Activated CD4-positive, CD25-positive, alpha-beta regulatory T cell treated with anti-CD3 and anti-CD28 coated beads, Interleukin-2, amount 50 U/mL, for 72 hours (primary cell): ENCODE data around the gene RPS6KA4.
"Not testable (repeated sequence)": the region's sequence is repeated elsewhere in the genome, so short reads cannot be mapped to it uniquely, and the experiment has no call there.

ENCODE experiments used
- DNase-seq: peaks from one replicate; pipeline ENCODE4 v3.0.0; 2021

Gene RPS6KA4

DNA sequence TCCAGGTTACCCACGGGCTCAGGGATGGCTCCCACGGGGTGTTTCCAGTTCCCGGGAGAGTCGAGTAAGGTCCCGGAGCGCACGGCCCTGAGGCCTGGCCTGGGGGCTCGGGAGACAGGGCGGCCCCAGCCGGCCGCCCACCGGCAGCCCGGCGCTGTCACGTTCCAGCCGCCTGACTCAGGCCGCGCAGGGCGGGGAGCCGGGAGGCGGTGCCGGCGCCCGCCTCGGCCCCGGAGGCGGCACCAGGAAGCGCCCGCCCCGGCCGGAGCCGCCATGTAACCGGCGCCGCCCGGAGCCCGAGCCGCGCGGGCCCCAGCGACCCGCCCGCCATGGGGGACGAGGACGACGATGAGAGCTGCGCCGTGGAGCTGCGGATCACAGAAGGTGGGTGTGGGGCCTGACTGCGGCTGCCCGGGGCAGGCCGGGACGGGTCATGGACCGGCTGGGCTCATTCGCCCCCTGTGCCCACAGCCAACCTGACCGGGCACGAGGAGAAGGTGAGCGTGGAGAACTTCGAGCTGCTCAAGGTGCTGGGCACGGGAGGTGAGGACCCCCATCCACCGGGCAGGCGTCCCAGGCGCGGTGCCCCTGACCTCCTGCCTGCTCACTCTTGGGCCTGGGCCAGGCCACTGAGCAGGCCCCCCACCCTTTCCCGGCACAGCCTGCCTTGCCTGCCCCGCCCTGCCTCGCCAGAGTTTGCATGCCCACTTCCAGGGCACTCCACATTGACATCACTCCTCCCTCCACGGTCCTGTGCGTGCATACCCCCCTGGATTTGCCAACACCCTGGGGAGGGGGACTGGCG lies at the start of gene RPS6KA4:
Gene RPS6KA4, plus strand, starts transcription at position 256 of the 805 bp plus-strand sequence. Its CDS starts 74 bp downstream, at position 330.
- peak; percentile 70 for DNase-seq

DNA sequence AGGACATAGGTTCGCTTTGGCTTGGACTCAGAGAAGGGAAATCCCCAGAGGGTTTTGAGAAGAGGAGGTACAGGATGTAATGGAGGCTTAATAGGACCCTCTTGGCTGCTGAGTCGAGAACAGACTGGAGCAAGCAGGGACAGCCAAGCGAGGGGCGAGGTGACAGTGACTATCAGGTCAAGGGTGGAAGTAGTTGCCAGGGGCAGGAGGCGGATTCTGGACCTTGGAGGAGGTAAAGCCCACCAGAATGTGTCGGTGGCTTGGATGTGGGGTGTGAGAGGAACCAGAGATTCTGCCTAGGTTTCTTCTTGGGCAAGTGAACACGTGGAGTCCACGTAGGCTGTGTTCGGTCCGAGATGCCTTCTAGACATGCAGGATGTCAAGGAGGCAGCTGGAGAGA lies 46.0 kb upstream of the RPS6KA4 start:
- DNase-seq = no peak

DNA sequence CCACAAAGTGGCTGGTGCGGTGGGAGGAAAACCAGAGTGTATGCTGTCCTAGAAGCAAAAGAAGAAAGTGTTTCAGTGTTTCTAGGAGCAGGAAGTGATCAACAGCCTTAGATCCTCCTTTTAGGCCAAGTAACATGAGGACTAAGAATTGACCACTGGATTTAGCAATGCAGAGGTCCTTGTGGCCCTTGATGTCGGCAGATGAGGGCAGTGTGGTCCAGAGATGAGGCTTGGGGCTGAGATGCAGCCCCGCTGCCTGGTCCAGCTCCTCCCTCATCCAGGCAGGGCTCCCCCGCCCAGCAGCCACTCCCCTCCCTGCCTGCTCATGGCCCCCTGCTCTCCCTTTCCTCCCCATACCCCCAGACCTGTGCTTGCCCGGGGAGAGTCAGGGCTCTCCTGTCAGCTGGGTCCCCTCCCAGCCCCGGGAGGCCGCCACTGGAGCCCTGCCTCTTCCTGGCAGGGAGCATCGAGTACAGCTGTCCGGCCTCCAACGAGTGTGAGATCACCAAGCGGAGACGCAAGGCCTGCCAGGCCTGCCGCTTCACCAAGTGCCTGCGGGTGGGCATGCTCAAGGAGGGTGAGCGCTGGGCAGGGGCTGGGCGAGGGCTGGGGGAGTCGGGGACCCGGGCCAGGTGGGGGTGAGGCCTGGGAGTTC lies 45.3 kb upstream of the RPS6KA4 start:
- no peak for DNase-seq

DNA sequence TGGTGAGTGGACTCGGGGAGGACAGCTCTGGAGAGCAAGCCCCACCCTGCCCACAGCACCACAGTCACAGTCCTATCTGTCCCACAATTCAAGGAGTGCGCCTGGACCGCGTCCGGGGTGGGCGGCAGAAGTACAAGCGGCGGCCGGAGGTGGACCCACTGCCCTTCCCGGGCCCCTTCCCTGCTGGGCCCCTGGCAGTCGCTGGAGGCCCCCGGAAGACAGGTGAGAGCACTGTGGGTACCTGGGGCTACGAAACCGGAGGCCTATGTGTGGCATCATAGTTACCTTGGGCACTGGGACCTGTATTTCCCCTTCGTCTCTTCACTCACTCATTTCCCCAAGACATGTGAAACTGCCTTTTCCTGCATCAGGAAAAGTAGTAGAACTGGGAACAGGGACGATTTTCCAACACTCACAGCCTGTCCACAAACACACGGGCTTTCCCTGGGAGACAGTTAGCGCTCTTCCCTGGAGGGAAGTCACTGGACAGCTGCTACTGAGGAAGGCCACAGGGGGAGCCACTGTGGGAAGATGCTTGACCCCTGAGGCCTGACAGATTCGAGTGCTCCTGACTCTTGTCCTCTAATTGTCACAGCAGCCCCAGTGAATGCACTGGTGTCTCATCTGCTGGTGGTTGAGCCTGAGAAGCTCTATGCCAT lies 44.7 kb upstream of the RPS6KA4 start:
- DNase-seq = no peak

DNA sequence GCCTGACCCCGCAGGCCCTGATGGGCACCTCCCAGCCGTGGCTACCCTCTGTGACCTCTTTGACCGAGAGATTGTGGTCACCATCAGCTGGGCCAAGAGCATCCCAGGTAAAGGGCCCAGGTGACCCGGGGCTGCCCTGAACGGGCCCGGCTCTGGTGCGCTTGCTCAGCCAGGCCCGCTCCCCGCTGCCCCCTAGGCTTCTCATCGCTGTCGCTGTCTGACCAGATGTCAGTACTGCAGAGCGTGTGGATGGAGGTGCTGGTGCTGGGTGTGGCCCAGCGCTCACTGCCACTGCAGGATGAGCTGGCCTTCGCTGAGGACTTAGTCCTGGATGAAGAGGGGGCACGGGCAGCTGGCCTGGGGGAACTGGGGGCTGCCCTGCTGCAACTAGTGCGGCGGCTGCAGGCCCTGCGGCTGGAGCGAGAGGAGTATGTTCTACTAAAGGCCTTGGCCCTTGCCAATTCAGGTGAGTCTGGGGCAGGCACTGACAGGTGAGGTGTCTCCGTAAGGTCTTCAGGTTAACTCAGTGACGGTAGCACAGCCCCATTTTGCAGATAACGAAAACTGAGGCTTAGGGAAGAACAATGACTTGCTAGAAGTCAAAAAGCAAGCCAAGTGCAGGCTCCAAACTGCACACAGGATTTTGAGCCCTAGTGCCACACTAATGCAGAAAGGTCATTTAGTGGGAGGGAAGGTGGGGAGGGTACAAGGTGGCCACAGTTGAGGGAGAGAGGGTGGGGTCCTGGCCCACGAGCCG lies 44.0 kb upstream of the RPS6KA4 start:
- DNase-seq = no peak

DNA sequence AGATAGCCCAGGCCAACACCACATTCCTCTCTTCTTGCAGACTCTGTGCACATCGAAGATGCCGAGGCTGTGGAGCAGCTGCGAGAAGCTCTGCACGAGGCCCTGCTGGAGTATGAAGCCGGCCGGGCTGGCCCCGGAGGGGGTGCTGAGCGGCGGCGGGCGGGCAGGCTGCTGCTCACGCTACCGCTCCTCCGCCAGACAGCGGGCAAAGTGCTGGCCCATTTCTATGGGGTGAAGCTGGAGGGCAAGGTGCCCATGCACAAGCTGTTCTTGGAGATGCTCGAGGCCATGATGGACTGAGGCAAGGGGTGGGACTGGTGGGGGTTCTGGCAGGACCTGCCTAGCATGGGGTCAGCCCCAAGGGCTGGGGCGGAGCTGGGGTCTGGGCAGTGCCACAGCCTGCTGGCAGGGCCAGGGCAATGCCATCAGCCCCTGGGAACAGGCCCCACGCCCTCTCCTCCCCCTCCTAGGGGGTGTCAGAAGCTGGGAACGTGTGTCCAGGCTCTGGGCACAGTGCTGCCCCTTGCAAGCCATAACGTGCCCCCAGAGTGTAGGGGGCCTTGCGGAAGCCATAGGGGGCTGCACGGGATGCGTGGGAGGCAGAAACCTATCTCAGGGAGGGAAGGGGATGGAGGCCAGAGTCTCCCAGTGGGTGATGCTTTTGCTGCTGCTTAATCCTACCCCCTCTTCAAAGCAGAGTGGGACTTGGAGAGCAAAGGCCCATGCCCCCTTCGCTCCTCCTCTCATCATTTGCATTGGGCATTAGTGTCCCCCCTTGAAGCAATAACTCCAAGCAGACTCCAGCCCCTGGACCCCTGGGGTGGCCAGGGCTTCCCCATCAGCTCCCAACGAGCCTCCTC lies 43.1 kb upstream of the RPS6KA4 start:
- not testable (repeated sequence) for DNase-seq

DNA sequence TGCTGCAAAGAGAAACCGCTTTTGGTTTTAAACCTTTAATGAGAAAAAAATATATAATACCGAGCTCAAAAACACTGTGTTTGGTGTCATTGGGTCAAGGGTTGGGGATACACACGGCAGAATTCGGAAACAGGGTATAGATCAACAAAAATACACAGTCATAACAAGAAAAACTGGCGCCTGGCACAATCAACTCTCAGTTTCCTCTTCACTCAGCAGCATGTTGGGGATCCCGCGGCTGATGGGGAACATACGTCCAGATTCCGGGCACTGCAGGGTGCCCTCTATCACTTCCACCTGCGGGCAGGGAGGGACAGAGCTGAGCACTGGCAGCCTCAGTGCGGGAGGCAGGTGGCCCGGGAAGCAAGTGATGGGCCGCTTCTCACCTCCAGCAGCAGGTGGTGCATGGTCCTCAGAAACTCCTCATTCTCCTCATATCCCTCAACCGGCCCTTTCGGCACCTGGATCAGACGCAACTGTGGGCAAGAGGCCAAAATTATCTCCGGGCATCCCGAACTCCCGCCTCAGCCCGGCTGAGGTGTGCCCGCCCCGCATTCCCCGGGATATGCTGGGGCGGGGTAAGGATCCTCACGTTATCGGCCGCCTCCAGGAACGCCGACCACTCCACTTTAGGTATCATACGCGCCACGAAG lies 42.2 kb upstream of the RPS6KA4 start:
- no peak for DNase-seq

DNA sequence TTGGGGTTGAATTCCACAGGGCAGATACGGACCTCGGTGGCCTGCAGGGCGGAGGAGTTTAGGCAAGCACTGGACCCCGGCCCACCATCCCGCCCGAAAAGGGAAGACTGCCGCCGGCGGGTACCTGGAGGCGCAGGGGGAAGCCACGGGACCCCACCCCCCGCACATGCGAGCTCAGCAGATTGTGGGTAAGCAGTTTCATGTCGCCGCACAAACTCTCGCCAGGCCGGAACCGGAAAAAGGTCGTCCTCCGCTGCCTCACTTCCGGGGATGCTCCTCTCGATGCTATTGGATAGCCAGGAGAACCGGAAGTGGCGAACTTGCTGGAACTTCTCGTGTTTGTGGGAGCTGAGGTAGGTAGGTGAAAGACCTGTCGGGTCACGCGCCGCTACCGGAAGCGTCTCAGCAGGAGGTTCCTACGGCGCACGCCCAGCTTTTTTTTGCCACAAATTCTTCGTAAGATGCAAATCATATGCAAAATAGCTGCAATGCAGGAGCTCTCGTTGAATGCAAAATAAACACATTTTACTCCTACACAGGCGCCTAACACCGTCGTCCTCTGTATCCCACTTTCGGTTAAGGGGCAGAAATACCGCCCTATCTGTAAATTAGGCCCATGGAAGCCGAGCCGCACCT lies 41.5 kb upstream of the RPS6KA4 start, which contains the start of gene TRMT112:
Gene TRMT112, minus strand, starts transcription at position 235 of the 636 bp plus-strand sequence. Its CDS starts 33 bp downstream, at position 202.
- peak; percentile 92 for DNase-seq

DNA sequence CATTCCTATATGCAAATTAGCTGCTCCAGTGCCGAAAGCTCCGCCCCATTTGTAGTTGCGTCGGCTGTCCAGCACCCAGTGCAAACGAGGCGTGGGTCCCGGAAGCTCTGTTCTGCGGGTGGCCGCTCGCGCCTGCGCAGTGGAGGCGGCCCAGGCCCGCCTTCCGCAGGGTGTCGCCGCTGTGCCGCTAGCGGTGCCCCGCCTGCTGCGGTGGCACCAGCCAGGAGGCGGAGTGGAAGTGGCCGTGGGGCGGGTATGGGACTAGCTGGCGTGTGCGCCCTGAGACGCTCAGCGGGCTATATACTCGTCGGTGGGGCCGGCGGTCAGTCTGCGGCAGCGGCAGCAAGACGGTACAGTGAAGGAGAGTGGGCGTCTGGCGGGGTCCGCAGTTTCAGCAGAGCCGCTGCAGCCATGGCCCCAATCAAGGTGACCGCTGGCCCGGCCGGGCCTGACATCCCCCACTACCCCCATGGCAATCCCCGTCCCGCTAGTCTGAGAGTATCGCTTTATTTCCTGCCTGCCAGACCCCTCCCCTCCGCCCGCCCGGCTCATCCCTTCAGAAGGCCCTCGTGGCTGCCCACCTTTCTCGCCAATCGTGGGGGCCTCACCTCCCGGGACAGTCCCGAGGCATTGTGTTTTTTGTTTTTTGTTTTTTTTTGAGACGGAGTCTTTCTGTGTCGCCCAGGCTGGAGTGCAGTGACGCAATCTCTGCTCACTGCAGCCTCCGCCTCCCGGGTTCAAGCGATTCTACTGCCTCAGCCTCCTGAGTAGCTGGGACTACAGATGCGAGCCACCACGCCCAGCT lies 40.8 kb upstream of the RPS6KA4 start, which contains the start of gene PRDX5:
Gene PRDX5, plus strand, starts transcription at position 161 of the 805 bp plus-strand sequence. Its CDS starts 95 bp downstream, at position 256.
- peak; percentile 94 for DNase-seq

DNA sequence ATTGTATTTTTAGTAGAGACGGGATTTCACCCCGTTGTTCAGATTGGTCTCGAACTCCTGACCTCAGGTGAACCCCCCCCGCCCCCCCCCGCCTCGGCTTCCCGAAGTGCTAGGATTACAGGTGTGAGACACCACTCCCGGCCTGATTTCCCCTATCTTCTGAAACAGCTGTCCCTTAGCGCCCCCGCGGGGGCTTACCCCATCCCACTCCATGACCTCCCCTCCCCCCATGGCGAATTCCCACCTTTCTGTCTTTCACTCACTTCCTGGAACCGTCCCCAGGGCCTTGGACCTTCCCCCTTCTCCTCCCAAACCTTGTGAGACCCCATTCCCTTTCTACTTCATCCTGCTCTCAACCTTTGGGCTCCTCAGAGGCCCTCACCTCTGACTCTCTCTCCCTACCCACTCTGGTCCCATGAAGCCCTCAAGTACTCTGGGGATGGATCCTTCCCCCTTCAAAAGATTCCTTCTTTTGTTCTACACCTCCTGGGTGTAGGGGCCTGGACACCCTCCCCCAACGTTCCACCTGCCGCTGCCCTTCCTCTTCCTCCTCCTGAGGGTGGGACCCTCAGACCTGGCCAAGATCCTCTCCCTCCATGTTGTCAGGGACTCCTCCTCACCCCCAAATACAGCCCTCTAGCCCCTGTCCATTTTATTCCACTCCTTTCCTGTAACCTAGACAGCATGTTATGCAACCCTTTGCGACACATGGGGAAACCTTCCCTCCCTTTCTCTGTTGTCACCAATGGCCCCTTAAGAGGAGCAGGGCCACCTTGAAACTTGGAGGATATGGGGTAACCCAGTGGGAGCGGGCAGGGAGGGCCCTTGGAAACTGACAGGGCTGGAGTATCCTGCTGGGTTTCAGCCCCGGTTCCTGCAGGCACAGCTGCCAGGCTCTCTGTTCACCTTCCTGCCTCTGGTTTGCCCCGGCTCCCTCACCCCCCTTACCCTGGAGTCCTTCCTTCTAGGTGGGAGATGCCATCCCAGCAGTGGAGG lies 39.9 kb upstream of the RPS6KA4 start:
- no peak for DNase-seq

DNA sequence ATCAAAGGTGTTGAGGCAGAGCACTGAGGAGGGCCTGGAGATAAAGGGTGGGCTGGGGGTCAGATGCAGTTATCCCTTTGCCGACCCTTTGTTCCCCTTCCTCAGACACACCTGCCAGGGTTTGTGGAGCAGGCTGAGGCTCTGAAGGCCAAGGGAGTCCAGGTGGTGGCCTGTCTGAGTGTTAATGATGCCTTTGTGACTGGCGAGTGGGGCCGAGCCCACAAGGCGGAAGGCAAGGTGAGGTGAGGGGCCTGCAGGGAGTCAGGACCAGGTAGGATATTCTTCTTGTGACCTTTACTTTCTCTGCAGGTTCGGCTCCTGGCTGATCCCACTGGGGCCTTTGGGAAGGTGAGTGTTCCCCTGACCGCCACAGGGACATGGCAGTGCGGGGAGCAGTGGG lies 38.4 kb upstream of the RPS6KA4 start:
- no peak for DNase-seq

DNA sequence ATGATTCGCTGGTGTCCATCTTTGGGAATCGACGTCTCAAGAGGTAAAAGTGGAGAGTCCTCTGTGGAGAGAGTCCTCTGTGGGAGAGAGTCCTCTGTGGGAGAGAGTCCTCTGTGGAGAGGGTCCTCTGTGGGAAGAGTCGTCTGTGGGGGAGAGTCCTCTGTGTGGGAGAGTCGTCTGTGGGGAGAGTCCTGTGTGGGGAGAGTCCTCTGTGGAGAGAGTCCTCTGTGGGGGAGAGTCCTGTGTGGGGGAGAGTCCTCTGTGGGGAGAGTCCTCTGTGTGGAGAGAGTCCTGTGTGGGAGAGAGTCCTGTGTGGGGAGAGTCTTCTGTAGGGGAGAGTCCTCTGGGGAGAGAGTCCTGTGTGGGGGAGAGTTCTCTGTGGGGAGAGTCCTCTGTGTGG lies 37.9 kb upstream of the RPS6KA4 start:
- DNase-seq = no peak

DNA sequence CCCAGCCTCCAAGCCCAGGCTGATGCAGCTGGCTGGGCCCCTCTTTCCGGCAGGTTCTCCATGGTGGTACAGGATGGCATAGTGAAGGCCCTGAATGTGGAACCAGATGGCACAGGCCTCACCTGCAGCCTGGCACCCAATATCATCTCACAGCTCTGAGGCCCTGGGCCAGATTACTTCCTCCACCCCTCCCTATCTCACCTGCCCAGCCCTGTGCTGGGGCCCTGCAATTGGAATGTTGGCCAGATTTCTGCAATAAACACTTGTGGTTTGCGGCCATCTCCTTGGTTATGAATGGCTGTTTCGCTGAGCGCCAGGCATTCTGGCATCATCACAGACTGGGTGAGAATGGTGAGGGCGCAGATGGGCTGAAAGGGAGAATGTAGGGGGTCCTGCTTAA lies 37.4 kb upstream of the RPS6KA4 start:
- no peak for DNase-seq

DNA sequence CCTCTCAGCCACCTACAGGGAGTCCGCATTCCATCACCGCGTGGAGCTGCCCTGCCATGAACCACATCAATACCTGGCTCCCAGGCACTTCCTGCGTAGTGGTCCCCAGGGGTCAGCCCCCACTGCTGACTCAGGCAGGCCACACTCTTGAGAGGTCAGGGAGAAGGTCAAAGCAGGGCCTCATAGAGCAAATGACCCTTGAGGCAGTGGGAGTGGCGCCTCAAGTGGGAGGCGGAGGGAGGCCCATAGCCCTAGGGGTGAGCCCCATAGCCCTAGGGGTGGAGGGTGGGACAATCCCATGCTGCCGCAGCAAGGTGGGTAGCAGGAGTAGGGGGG lies 36.1 kb upstream of the RPS6KA4 start:
- no peak for DNase-seq

DNA sequence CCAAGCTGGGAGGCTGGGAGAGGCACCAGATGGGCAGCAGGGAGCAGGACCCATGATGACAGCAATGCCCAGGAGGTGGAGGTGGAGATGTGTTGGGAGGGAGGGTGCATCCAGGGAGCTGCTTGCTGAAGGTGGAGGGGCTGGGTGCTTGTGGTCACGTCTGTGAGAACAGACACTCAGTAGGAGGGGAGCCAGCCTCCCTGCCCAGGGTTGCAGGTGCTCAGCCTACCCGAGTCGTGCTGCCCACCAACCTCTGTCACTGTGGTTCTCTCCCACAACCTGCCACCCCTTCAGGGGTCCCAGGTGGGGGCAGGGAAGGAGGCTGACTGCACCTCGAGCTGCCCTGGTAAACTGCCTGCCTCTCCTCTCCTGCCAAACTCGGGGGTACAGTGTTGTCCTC lies 35.6 kb upstream of the RPS6KA4 start:
- no peak for DNase-seq

DNA sequence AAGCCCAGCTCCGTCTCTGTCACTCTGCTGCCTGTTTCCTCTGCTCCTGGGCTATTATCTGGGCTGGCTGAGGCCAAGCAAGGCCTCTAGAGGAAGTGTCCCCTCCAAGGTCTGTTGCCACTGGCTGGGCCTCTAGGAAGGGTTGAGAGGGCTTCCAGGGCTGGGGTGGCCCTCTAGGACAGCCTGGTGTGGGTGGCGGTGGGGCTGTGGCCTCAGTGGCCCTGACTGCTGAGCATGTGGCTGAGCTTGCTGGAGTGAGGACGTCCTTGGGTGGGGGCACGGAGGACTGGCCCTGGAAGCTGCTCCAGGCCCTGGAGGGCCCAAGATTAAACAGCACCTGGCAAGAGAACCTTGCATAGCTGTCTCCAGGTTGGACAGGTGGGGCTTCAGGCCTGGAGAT lies 35.0 kb upstream of the RPS6KA4 start:
- DNase-seq = not testable (repeated sequence)

DNA sequence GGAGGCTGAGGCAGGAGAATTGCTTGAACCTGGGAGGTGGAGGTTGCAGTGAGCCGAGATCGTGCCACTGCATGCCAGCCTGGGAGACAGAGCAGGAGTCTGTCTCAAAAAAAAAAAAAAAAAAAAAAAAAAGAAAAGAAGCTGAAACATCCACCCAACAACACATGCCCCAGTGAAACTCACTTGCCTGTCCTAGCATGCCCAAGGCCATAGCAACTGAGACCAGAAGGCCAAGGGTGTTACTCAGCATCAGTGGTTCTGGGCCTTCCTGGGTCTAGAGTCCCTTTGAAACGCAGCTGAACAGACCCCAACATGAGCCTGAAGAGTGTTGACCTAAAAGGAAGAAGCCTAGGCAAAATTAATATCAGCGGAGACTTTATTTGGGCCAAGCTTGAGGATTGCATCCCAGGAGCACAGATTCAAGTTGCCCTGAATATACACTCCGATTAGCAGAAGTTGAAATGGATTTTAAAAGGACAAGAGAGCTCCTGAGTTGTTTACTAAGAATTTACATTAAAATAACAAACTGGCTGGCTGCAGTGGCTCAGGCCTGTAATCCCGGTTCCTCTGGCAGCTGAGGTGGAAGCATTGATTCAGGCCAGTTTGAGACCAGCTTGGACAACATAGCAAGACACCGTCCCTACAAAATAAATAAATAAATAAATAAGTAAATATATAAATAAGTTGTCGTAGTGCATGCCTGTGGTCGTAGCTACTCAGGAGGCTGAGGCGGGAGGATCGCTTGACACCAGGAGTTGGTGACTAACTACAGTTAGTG lies 34.1 kb upstream of the RPS6KA4 start:
- no peak for DNase-seq

DNA sequence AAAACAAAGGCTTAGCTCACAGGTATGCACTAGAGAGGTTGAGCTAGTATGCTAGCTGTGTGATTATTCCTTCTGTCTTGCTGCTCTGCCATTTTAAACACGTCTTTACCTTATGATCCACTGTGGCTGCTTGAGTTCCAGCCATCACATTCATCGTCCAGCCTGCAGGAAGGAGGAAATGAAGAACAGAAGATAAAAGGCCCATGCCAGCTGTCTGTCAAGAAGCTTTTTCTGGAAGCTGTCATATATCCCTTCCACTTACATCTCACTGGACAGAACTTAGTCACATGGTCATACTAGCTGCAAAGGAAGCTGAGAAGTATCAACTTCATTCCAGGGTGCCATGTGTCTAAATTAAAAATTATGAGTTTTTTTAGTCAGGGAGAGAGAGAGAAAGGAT lies 31.6 kb upstream of the RPS6KA4 start:
- no peak for DNase-seq
